PC-9 (cell line): ENCODE results near the gene CD1D. TPM values are rescaled to one million over a fixed set of nuclear protein-coding genes. Genes with fewer than 3 reads are reported as not detected.
"Not testable (repeated sequence)": the region's sequence is repeated elsewhere in the genome, so short reads cannot be mapped to it uniquely, and the experiment has no call there.

Experiments used
- BruUV-seq: library from RNA; stranded (reverse); fragments of 400-500 nt; replicated peaks from 2 replicates; lab custom pipeline; 2021; lab: Mats Ljungman, UMichigan
- CTCF ChIA-PET: fragments of 300-600 bp; sonication (Branson Sonifier 250); formaldehyde crosslinking; loops from one replicate; lab custom pipeline; 2022; ENCODE audit warnings: antibody characterized with exemption; lab: Charles Lee
- POLR2A ChIA-PET: fragments of 300-600 bp; sonication (Branson Sonifier 250); formaldehyde crosslinking; loops from one replicate; lab custom pipeline; 2022; ENCODE audit warnings: antibody characterized with exemption; ENCODE audit not compliant: unreplicated experiment; lab: Charles Lee
- DNase-seq, 2 experiments: peaks; one replicate each; pipeline versions ENCODE4 v3.0.0 to v3.0.0-alpha.2; 2015 to 2022; ENCODE audit warnings: mixed read lengths in 1 of 2
- H2AFZ ChIP-seq: fragments of 200-600 bp; sonication (generic); 2 replicates; pipeline ENCODE4 v1.8.1; 2017; ENCODE audit warnings: antibody characterized with exemption
- H3F3A ChIP-seq: fragments of 200-600 bp; sonication (generic); 2 replicates; pipeline ENCODE4 v1.8.1; 2017; ENCODE audit warnings: antibody characterized with exemption, mild to moderate bottlenecking, low read depth; ENCODE audit not compliant: insufficient read depth
- H3K27ac ChIP-seq: fragments of 200-600 bp; sonication (generic); 2 replicates; pipeline ENCODE4 v1.6.1; 2016; ENCODE audit warnings: mixed run types
- H3K27me3 ChIP-seq: fragments of 200-600 bp; sonication (generic); 2 replicates; pipeline ENCODE4 v1.6.1; 2016; ENCODE audit warnings: low read depth, mixed run types; ENCODE audit not compliant: insufficient read depth
- H3K36me3 ChIP-seq: fragments of 200-600 bp; sonication (generic); 2 replicates; pipeline ENCODE4 v1.6.1; 2016; ENCODE audit warnings: low read depth, mixed run types
- H3K4me1 ChIP-seq: fragments of 200-600 bp; sonication (generic); replicated peaks from 2 replicates; pipeline ENCODE4 v1.6.1; 2016; ENCODE audit warnings: mixed run types; ENCODE audit not compliant: insufficient read depth
- H3K4me2 ChIP-seq: fragments of 200-600 bp; sonication (generic); 2 replicates; pipeline ENCODE4 v1.6.1; 2017; ENCODE audit warnings: mixed run types
- H3K4me3 ChIP-seq: fragments of 200-600 bp; sonication (generic); 2 replicates; pipeline ENCODE4 v1.6.1; 2016; ENCODE audit warnings: mixed run types
- H3K79me2 ChIP-seq: fragments of 200-600 bp; sonication (generic); 2 replicates; pipeline ENCODE4 v1.6.1; 2017; ENCODE audit warnings: low read depth, mixed run types
- H3K9me2 ChIP-seq: fragments of 200-600 bp; sonication (generic); 2 replicates; pipeline ENCODE4 v1.8.1; 2017; ENCODE audit warnings: mild to moderate bottlenecking; ENCODE audit not compliant: insufficient read depth
- H3K9me3 ChIP-seq: fragments of 200-600 bp; sonication (generic); 2 replicates; pipeline ENCODE4 v1.8.1; 2016; ENCODE audit warnings: low read depth; ENCODE audit not compliant: insufficient read depth
- H4K20me1 ChIP-seq: fragments of 200-600 bp; sonication (generic); 2 replicates; pipeline ENCODE4 v1.8.1; 2017; ENCODE audit not compliant: insufficient read depth
- CTCF ChIP-seq: fragments of 200-600 bp; sonication (generic); conservative IDR thresholded peaks from 2 replicates; pipeline ENCODE4 v1.6.1; 2017; ENCODE audit warnings: mixed run types, antibody characterized with exemption, mild to moderate bottlenecking, moderate library complexity
- EZH2 ChIP-seq: fragments of 200-600 bp; sonication (generic); IDR thresholded peaks from 2 replicates; pipeline ENCODE4 v1.8.0; 2017; ENCODE audit warnings: antibody characterized with exemption, low read depth
- intact Hi-C: fragments of 100-400 bp; cut with micrococcal nuclease; formaldehyde crosslinking; loops from one replicate; pipeline ENCODE4 v1.10.0; 2022; ENCODE audit not compliant: unreplicated experiment
- total RNA-seq: library from RNA; stranded (reverse); gene quantifications from 2 replicates; pipeline ENCODE4 v1.2.3, GENCODE V29; 2021

The CD1D gene
- total RNA-seq, 1 experiment from 2014 or later, result not detected

DNA sequence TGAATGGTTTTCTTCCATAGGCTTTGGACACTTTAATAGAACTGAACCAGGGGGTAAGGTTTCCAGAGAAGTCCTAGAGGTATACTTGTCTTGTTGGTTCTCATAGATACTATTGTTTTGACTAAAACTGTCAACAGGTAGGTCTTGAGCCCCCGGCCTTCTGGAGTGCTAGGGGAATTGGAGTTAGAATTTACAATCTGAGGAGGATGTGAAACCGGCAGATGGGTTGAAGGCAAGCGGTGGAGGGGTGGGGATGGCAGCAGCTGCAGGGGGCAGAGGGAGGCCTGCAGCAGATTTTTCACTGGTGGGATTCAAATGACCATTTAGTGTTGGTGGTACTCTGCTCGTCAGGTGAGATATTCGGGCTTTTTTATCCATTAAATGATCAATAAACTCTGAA lies 4.3 kb upstream of the CD1D start:
- H3K27me3 ChIP-seq, result peaks cover 53% of the 10 kb centered on the region
- H3K9me2 ChIP-seq, result no peaks in the 10 kb centered on the region
- H3K27ac ChIP-seq, result no peak overlapping the region
- no peak for DNase-seq
- H3K4me2 ChIP-seq, result no peak overlapping the region
- H3K9me3 ChIP-seq, result no peaks in the 10 kb centered on the region
- H4K20me1 ChIP-seq, result no peaks in the 10 kb centered on the region; the same call in 1 of the 2 replicates
- POLR2A ChIA-PET, result no interaction called here
- intact Hi-C loops, result no loop called here
- H2AFZ ChIP-seq, result no peak overlapping the region
- no TSS peak for BruUV-seq
- TF ChIP-seq CTCF (no peak), EZH2 (no peak)
- no peaks in the 10 kb centered on the region for H3K4me1 ChIP-seq
- H3K79me2 ChIP-seq, result no peaks in the 10 kb centered on the region
- no peaks in the 10 kb centered on the region for H3K36me3 ChIP-seq
- CTCF ChIA-PET, result no interaction called here
- no peaks in the 10 kb centered on the region for H3F3A ChIP-seq
- no peak overlapping the region for H3K4me3 ChIP-seq

- intact Hi-C loops, H3K4me2 ChIP-seq, H3K4me3 ChIP-seq, POLR2A ChIA-PET, H3F3A ChIP-seq, CTCF ChIA-PET, DNase-seq, BruUV-seq, H3K36me3 ChIP-seq, H3K9me2 ChIP-seq, H3K27ac ChIP-seq, H4K20me1 ChIP-seq, H3K79me2 ChIP-seq, H3K9me3 ChIP-seq, H2AFZ ChIP-seq, H3K4me1 ChIP-seq: not testable (repeated sequence)
- H3K27me3 ChIP-seq, result peaks cover 60% of the 10 kb centered on the region
Observed at GRCh38 chr1:158176849-158177699, 3.6 kb upstream of the CD1D start.

- no peaks in the 10 kb centered on the region for H3K79me2 ChIP-seq
- intact Hi-C loops, result no loop called here
- DNase-seq, result no peak
- no peaks in the 10 kb centered on the region for H3K9me3 ChIP-seq
- no peak overlapping the region for H3K4me3 ChIP-seq
- H3K27me3 ChIP-seq, result peaks cover 68% of the 10 kb centered on the region
- BruUV-seq, result no TSS peak
- no peak overlapping the region for H3K4me2 ChIP-seq
- no peaks in the 10 kb centered on the region for H3K9me2 ChIP-seq
- H3K36me3 ChIP-seq, result no peaks in the 10 kb centered on the region
- TF ChIP-seq EZH2 (no peak), CTCF (no peak)
- no peak overlapping the region for H2AFZ ChIP-seq
- H3F3A ChIP-seq, result no peaks in the 10 kb centered on the region
- no peaks in the 10 kb centered on the region; the same call in 1 of the 2 replicates for H4K20me1 ChIP-seq
- ChIA-PET POLR2A (no interaction called here), CTCF (no interaction called here)
- no peak overlapping the region for H3K27ac ChIP-seq
- no peaks in the 10 kb centered on the region for H3K4me1 ChIP-seq
Observed at GRCh38 chr1:158177700-158178450, 2.8 kb upstream of the CD1D start.
